HL-60 (cell line): ENCODE data around the gene HSPD1.

Experiments
- DNase-seq, 2 experiments: peaks; one replicate each; pipeline ENCODE4 v3.0.0-alpha.2; 2010 to 2020; ENCODE audit warnings: low read depth in 1 of 2, low spot score in 1 of 2
- H3K27ac ChIP-seq: fragments of 250-450 bp; sonication (Bioruptor Pico); replicated peaks from 2 replicates; pipeline ENCODE4 v1.5.1; 2020; ENCODE audit warnings: mild to moderate bottlenecking, moderate library complexity
- H3K27me3 ChIP-seq: fragments of 250-450 bp; sonication (Bioruptor Pico); 2 replicates; pipeline ENCODE4 v1.5.1; 2021; ENCODE audit warnings: mild to moderate bottlenecking, moderate library complexity; ENCODE audit not compliant: insufficient read depth, poor library complexity, severe bottlenecking
- H3K4me3 ChIP-seq: replicated peaks from 2 replicates; pipeline ENCODE4 v1.5.1; 2011; ENCODE audit warnings: mild to moderate bottlenecking, control low read depth, low read length; ENCODE audit not compliant: insufficient read depth
- GABPA ChIP-seq: IDR thresholded peaks from 2 replicates; pipeline ENCODE4 v1.6.1; 2012; ENCODE audit warnings: low read depth
- POLR2AphosphoS5 ChIP-seq: IDR thresholded peaks from 2 replicates; pipeline ENCODE4 v1.6.1; 2012; ENCODE audit warnings: low read depth
- SPI1 ChIP-seq: IDR thresholded peaks from 2 replicates; pipeline ENCODE4 v1.6.1; 2012; ENCODE audit warnings: low read depth, mild to moderate bottlenecking, borderline replicate concordance
- TF ChIP-seq, protein P1 (sequence below): IDR thresholded peaks from 2 replicates; pipeline ENCODE4 v1.6.1; 2012; ENCODE audit warnings: low read depth; ENCODE audit not compliant: insufficient replicate concordance
- TF ChIP-seq, protein P2 (sequence below): IDR thresholded peaks from one replicate; pipeline ENCODE4 v1.5.1; 2011; ENCODE audit warnings: low read length, control low read depth, inconsistent platforms; ENCODE audit not compliant: insufficient read depth

Gene HSPD1

GRCh38 chr2:197461057-197461456 lies 38.6 kb downstream of the HSPD1 start:
- Histone ChIP-seq H3K27ac (no peak overlapping the region), H3K27me3 (no peaks in the 10 kb centered on the region), H3K4me3 (no peak overlapping the region)
- TF ChIP-seq, protein P1, sequence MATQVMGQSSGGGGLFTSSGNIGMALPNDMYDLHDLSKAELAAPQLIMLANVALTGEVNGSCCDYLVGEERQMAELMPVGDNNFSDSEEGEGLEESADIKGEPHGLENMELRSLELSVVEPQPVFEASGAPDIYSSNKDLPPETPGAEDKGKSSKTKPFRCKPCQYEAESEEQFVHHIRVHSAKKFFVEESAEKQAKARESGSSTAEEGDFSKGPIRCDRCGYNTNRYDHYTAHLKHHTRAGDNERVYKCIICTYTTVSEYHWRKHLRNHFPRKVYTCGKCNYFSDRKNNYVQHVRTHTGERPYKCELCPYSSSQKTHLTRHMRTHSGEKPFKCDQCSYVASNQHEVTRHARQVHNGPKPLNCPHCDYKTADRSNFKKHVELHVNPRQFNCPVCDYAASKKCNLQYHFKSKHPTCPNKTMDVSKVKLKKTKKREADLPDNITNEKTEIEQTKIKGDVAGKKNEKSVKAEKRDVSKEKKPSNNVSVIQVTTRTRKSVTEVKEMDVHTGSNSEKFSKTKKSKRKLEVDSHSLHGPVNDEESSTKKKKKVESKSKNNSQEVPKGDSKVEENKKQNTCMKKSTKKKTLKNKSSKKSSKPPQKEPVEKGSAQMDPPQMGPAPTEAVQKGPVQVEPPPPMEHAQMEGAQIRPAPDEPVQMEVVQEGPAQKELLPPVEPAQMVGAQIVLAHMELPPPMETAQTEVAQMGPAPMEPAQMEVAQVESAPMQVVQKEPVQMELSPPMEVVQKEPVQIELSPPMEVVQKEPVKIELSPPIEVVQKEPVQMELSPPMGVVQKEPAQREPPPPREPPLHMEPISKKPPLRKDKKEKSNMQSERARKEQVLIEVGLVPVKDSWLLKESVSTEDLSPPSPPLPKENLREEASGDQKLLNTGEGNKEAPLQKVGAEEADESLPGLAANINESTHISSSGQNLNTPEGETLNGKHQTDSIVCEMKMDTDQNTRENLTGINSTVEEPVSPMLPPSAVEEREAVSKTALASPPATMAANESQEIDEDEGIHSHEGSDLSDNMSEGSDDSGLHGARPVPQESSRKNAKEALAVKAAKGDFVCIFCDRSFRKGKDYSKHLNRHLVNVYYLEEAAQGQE, result no peak
- TF ChIP-seq POLR2AphosphoS5 (no peak), GABPA (no peak), SPI1 (no peak)
- TF ChIP-seq, protein P2, sequence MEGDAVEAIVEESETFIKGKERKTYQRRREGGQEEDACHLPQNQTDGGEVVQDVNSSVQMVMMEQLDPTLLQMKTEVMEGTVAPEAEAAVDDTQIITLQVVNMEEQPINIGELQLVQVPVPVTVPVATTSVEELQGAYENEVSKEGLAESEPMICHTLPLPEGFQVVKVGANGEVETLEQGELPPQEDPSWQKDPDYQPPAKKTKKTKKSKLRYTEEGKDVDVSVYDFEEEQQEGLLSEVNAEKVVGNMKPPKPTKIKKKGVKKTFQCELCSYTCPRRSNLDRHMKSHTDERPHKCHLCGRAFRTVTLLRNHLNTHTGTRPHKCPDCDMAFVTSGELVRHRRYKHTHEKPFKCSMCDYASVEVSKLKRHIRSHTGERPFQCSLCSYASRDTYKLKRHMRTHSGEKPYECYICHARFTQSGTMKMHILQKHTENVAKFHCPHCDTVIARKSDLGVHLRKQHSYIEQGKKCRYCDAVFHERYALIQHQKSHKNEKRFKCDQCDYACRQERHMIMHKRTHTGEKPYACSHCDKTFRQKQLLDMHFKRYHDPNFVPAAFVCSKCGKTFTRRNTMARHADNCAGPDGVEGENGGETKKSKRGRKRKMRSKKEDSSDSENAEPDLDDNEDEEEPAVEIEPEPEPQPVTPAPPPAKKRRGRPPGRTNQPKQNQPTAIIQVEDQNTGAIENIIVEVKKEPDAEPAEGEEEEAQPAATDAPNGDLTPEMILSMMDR, result no peak
- DNase-seq, result no peak

DNA sequence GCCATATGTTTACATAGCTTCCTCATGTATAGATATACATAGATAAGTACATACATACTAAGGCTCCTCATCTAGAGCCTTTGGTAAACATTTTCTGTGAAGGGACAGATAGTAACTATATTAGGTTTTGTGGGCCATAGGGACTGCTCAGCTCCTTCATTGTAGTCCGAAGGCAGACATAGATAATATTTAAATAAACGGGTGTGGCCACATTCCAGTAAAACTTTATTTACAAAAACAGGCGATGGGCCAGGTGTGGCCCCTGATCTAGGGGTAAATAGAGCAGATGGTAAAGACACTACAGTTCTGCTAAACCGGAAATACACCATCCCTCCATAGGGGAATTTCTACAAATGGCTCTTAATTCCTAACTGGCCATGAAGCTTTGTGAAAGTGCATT lies 39.0 kb downstream of the HSPD1 start:
- TF ChIP-seq SPI1 (no peak), POLR2AphosphoS5 (no peak), GABPA (no peak)
- TF ChIP-seq, protein P2, result no peak
- TF ChIP-seq, protein P1, result no peak
- no peaks in the 10 kb centered on the region for H3K27me3 ChIP-seq
- DNase-seq, result no peak
- no peak overlapping the region for H3K27ac ChIP-seq
- no peak overlapping the region for H3K4me3 ChIP-seq

DNA sequence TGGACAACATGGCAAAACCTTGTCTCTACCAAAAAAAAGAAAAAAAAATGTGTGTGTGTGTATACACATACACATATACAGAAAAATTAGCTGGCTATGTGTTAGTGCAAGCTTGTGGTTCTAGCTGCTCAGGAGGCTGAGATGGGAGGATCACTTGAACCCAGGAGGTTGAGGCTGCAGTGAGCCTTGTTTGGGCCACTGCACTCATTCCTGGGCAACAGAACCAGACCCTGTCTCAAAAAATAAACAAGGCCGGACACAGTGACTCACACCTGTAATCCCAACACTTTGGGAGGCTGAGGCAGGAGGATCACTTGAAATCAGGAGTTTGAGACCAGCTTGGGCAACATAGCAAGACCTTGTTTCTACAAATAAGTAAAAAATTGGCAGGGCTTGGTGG lies 44.2 kb downstream of the HSPD1 start:
- DNase-seq, result no peak
- no peak overlapping the region for H3K27ac ChIP-seq
- H3K27me3 ChIP-seq, result no peaks in the 10 kb centered on the region
- H3K4me3 ChIP-seq, result no peak overlapping the region
- TF ChIP-seq POLR2AphosphoS5 (no peak), GABPA (no peak)
- TF ChIP-seq, protein P2, result no peak
- TF ChIP-seq, protein P1, result no peak
